GM12872 (cell line): ENCODE results near the gene UQCR10.

ENCODE experiments used
- TF ChIP-seq, protein P1 (sequence below): IDR thresholded peaks from 3 replicates; pipeline ENCODE4 v1.5.1; 2011; ENCODE audit warnings: low read depth, mild to moderate bottlenecking, low read length, moderate library complexity; ENCODE audit not compliant: insufficient read depth

The UQCR10 gene

DNA sequence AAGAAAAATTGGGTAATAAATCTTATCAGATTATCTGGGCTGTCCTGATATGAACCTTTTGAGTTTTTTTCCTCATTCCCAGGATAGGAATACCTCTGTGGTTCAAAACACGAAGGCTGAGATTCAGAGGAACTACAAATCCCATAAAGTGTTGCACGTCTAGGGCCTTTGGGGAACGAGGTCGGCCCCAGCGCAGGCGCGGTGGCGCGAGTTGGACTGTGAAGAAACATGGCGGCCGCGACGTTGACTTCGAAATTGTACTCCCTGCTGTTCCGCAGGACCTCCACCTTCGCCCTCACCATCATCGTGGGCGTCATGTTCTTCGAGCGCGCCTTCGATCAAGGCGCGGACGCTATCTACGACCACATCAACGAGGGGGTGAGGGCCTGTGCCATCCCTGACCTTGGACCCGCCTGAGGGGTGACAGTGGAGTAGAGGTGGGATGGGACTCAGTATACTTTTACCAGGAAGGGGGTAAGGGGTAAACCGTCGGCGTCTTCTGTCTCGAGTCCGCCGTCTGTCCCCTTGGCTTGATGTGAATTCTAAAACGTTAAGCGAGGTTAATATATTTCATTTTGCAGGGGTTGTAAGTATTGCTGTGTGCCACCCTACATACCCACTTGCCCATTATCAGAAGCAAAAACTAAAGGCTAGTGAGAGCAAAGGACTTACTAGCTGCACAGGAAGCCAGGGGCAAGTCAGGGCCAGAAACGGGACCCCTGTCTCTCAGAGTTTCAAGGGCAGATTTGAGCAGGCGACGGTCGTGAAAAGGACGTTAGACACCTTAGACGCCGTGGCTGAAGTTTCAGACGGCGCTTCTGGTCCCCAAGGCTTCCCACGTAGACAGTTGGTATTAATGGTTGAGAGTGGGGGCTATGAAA is at the start of gene UQCR10:
Gene UQCR10, plus strand, starts transcription at position 199 of the 881 bp plus-strand sequence. Its CDS starts 30 bp downstream, at position 229.
- TF ChIP-seq, protein P1, sequence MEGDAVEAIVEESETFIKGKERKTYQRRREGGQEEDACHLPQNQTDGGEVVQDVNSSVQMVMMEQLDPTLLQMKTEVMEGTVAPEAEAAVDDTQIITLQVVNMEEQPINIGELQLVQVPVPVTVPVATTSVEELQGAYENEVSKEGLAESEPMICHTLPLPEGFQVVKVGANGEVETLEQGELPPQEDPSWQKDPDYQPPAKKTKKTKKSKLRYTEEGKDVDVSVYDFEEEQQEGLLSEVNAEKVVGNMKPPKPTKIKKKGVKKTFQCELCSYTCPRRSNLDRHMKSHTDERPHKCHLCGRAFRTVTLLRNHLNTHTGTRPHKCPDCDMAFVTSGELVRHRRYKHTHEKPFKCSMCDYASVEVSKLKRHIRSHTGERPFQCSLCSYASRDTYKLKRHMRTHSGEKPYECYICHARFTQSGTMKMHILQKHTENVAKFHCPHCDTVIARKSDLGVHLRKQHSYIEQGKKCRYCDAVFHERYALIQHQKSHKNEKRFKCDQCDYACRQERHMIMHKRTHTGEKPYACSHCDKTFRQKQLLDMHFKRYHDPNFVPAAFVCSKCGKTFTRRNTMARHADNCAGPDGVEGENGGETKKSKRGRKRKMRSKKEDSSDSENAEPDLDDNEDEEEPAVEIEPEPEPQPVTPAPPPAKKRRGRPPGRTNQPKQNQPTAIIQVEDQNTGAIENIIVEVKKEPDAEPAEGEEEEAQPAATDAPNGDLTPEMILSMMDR: no peak

DNA sequence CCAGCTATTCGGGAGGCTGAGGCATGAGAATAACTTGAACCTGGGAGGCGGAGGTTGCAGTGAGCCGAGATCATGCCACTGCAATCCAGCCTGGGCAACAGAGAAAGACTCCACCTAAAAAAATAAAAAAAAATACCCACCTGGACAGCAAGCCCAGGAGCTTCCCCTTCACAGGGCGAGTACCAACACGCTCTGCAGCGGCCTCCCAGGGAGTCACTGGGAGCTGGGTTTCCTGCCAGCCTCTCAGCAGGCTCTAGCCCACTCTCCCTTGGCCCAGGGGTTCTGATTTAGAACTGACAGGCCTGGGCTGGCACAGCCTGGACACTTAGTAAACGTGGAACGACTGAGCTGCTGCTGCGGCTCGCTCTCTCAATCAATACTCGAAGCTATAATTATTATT is 49.4 kb upstream of the UQCR10 start:
- TF ChIP-seq, protein P1: no peak

DNA sequence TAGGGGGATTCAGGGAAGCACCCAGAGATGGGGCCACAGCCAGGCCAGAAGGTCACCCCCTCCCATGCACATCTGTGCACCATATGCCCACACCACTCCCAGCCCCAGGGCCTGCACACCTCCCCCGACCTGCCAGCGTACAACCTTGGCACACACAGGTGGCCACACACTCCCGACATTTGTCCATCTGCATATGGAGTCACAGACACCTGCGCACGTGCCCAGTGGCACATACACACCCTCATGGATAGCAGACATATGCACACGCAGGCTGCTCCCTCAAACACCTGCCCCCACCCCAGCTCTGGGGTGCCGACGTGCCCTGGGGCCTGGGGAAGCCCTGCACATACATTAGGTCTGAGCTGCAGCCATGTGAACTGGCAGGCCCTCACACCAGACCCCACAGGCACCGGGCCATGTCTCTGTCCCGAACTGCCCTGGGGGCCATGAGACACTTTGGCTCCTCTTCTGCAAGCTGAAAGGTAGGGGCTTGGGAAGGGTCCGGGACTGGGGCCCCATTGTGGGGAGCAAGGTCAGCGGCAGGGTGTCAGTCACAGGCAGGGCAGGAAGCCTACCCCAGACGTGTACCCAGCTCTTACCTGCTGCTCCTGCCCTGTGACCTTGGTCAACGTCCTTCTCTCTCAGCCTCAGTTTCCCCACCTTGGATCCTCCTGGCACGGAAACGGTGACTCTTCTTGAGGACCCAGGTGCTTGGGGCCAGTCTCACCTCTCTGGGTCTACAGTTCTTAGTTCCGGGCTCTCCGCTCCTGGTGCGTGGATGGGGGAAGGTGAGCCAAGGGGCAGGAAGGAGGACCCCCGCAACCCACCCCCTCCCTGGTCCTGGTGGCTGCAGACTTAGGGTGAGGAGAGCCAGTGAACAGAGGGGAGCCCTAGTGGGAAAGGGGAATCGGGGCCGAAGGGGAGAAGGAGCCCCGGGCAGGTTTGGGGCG is 47.9 kb upstream of the UQCR10 start:
- TF ChIP-seq, protein P1: no peak

DNA sequence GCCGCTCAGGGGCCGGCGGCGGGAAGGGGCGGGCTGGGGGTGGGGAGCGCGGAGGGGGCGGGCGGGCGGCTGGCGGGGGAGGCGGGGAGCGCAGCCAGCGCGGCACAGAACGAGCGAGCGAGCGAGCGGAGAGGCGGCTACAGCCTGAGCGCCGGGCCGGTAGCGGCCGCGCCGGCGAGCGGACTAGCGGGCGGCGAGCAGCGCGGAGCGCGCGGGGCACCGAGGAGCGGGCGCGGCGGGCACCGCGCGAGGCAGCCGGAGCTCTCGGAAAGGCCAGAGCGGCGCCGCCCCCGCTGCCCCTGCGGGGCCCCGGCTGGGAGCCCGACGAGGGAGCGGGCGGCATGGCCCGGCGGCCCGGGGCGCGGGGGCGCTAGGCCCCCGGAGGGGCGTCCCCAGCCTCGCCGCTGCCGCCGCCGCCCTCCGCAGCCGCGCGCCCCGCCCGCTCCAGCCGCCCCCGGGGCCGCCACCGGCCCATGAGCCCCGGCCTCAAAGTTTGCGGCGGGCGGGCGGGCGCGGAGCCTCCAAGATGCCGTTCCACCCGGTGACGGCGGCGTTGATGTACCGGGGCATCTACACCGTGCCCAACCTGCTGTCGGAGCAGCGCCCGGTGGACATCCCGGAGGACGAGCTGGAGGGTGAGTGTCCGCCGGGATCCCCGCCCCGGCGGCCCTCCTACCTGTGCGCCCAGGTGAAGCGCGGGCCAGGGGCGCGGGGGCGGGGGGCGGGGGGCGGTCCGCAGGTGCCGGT is 47.1 kb upstream of the UQCR10 start, which contains the start of gene CABP7:
Gene CABP7, plus strand, starts transcription at position 105 of the 747 bp plus-strand sequence. Its CDS starts 422 bp downstream, at position 527.
- TF ChIP-seq, protein P1: no peak

DNA sequence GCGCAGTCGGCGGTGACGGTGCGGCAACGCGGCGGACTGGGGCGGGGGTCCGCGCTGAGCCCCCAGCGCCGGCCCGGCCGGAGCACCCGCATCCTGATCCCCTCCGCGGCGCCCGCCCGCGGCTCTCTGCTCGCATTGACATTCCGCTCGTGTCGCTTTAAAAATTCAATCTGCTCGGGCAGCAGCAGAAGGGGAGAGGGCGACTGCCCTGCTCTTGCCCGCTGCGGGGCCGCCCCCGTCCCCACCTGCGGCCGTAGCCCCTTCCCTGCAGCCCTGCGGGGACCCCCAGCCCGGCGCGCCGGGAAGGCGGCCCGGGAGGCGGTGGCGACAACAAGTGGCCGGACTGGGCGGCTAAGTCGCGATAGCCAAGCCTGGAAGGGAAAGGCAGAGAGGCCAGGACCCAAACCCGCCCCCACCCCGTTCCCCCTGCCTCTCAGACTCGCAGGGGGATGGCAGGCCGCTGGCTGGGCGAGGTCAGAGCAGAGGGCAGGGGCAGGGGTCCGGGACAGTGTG is 46.3 kb upstream of the UQCR10 start:
- TF ChIP-seq, protein P1: no peak

DNA sequence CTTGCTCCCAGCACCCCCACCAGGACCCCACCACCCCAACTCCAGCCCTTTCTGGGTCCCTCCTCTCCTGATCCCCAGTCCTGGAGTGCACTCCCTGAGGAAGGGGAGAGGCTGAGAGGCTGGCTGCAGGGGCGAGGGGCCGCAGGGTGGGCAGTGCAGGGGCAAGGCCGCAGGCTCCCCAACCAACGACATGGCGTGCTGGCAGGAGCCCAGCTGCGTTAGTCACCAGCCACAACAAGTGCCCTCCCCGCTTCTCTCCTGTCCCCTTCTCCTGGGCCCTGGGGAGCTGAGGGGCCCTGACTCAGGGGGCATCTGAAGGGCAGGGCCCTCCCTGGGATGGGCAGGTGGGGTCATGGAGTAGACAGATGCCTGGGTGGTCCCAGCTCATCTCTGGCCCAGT is 45.0 kb upstream of the UQCR10 start:
- TF ChIP-seq, protein P1: no peak

DNA sequence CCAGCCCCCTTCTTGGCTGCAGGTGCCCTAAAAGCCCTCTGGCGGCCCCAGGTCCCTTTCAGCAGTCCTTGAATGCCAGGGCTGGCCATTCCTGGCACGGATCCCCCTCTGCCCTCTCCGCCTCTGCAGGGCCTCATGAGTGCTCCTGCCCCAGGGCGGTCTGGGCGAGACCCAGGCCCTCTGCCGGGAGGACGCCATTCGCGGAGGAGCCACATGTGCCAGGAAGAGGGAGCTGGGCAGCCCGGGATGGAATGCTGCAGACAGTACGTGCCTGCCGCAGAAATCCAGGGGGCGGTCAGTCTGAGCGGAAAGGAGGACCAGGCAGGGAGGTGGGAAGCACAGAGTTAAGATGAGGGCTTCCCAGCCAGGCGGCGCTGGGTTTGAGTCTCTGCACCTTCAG is 44.6 kb upstream of the UQCR10 start:
- TF ChIP-seq, protein P1: no peak
